ENCODE data around the gene GOLGA6A.

GRCh38 chr15:74041777-74042435, 40.4 kb downstream of the GOLGA6A start:
- TF ChIP-seq EZH2phosphoT487 (IDR thresholded peaks at IDR 0.05; ENCODE audit: insufficient read depth, low read depth) (no peak), EZH2 (IDR thresholded peaks at IDR 0.05; ENCODE audit: insufficient read depth, poor library complexity, severe bottlenecking) (no peak)

Measured in GM23248 (cell line).